Calu3 (cell line): ENCODE data around the gene WDFY2. TPM values are rescaled to one million over a fixed set of nuclear protein-coding genes. Genes with fewer than 3 reads are reported as not detected.

Source experiments
- Bru-seq: library from RNA; stranded (reverse); fragments of 400-500 nt; gene quantifications from one replicate; lab custom pipeline; 2021; lab: Mats Ljungman, UMichigan
- BruChase-seq, 2 experiments: library from RNA; stranded (reverse); fragments of 400-500 nt; gene quantifications; one replicate each; lab custom pipeline; 2021; lab: Mats Ljungman, UMichigan
- BruUV-seq: library from RNA; stranded (reverse); fragments of 400-500 nt; replicated peaks from 2 replicates; lab custom pipeline; 2021; lab: Mats Ljungman, UMichigan
- CTCF ChIA-PET: fragments of 300-600 bp; sonication (Branson Sonifier 250); formaldehyde crosslinking; loops from one replicate; lab custom pipeline; 2022; ENCODE audit warnings: antibody characterized with exemption; lab: Charles Lee
- DNase-seq: peaks from one replicate; pipeline ENCODE4 v3.0.0; 2022
- H3K27ac Mint-ChIP-seq: one replicate; pipeline ENCODE4 v1.8.0; 2022; ENCODE audit warnings: mixed read lengths; ENCODE audit not compliant: unreplicated experiment
- H3K27me3 Mint-ChIP-seq: one replicate; pipeline ENCODE4 v1.8.0; 2022; ENCODE audit warnings: mixed read lengths; ENCODE audit not compliant: unreplicated experiment
- H3K36me3 Mint-ChIP-seq: one replicate; pipeline ENCODE4 v1.8.0; 2022; ENCODE audit warnings: mild to moderate bottlenecking, moderate library complexity, mixed read lengths; ENCODE audit not compliant: insufficient read depth, unreplicated experiment
- H3K4me1 Mint-ChIP-seq: one replicate; pipeline ENCODE4 v1.8.0; 2022; ENCODE audit warnings: mild to moderate bottlenecking, low read depth, mixed read lengths; ENCODE audit not compliant: unreplicated experiment
- H3K4me3 Mint-ChIP-seq: one replicate; pipeline ENCODE4 v1.8.0; 2022; ENCODE audit warnings: mild to moderate bottlenecking, low read depth, moderate library complexity, mixed read lengths; ENCODE audit not compliant: unreplicated experiment
- H3K9me3 Mint-ChIP-seq: one replicate; pipeline ENCODE4 v1.8.0; 2022; ENCODE audit warnings: low read depth, mixed read lengths; ENCODE audit not compliant: unreplicated experiment
- intact Hi-C: fragments of 100-400 bp; cut with micrococcal nuclease; formaldehyde crosslinking; loops from one replicate; pipeline ENCODE4 v1.10.0; 2022; ENCODE audit not compliant: unreplicated experiment
- long read RNA-seq: library from polyadenylated mRNA; stranded (forward); transcript quantifications from one replicate; pipeline ENCODE4 v2.0.0, GENCODE V29; 2022
- total RNA-seq: library from RNA; stranded (reverse); gene quantifications from 2 replicates; pipeline ENCODE4 v1.2.3, GENCODE V29; 2022
- TF ChIP-seq, protein P1 (sequence below): fragments of 200-600 bp; IDR thresholded peaks from one replicate; pipeline ENCODE4 v1.8.0; 2022; ENCODE audit warnings: antibody characterized with exemption; ENCODE audit not compliant: unreplicated experiment

WDFY2 gene, protein sequence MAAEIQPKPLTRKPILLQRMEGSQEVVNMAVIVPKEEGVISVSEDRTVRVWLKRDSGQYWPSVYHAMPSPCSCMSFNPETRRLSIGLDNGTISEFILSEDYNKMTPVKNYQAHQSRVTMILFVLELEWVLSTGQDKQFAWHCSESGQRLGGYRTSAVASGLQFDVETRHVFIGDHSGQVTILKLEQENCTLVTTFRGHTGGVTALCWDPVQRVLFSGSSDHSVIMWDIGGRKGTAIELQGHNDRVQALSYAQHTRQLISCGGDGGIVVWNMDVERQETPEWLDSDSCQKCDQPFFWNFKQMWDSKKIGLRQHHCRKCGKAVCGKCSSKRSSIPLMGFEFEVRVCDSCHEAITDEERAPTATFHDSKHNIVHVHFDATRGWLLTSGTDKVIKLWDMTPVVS
- 5.9 and 6.3 TPM in 2 replicates for total RNA-seq
- Bru-seq, nascent RNA: percentile 64 among the genes with signal in this experiment
- BruChase-seq, experiment 1, labeled RNA remaining after a 6-hour chase: percentile 44 among the genes with signal in this experiment
- BruChase-seq, experiment 2, labeled RNA remaining after a 2-hour chase: percentile 48 among the genes with signal in this experiment
- long read RNA-seq, full-length matches to known transcripts: 4 of 9 reads
- long read RNA-seq, partial matches to known transcripts: 1 of 9 reads
- long read RNA-seq, other reads (novel, unspliced or antisense): 4 of 9 reads

DNA sequence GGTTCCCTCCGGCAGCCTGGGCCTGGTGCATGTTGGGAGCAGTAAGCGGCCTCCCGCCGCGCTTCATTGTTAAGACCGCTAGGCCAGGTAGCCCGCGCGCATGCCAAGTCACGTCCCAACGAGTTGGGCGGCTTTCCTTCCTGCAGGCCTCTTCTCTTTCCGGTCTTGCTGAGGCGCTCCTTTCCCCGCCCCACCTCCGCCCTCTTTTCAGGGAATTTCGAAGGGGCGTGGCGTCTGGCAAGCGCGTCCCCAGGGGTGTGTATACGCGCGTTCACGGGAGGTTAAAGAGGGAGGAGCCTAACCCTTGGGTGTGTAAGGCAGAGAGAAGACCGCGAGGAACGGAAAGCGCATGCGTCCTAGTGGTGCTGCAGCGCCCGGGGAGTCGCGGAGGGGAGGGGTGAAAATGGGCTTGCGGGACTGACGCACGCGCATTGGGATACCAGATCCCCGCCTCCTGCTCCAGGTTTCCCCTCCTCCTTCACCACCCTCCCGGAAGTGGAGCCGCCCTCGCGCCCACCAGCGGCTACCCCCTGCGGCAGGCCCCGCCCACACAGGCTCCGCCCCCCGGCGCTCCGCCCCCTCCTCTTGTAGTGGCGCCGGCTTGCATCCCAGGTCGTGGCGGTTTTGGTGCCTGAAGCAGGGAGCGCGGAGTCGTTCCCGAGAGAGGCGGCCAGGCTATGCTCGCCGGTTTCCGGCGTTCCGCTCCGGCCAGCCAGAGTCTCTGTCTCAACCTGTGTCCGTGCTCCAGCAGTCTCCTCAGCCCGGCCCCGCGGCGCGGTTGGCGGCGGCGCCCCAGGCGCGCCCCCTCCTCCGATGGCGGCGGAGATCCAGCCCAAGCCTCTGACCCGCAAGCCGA is at the start of gene WDFY2:
TSS of gene WDFY2 (plus strand) at position 588 of the 856 bp plus-strand sequence. CDS start at position 814, 226 bp downstream.
- intact Hi-C loops: loop anchor here (2.0 to 10.0 kb wide), 2 partner anchors 145 to 211 kb away; no protein-coding TSS in a partner anchor
- no TSS peak for BruUV-seq
- peaks cover under 1% of the 10 kb centered on the region for H3K9me3 Mint-ChIP-seq
- peaks cover 13% of the 10 kb centered on the region for H3K4me1 Mint-ChIP-seq
- DNase-seq: peak; percentile 96
- TF ChIP-seq, protein P1, sequence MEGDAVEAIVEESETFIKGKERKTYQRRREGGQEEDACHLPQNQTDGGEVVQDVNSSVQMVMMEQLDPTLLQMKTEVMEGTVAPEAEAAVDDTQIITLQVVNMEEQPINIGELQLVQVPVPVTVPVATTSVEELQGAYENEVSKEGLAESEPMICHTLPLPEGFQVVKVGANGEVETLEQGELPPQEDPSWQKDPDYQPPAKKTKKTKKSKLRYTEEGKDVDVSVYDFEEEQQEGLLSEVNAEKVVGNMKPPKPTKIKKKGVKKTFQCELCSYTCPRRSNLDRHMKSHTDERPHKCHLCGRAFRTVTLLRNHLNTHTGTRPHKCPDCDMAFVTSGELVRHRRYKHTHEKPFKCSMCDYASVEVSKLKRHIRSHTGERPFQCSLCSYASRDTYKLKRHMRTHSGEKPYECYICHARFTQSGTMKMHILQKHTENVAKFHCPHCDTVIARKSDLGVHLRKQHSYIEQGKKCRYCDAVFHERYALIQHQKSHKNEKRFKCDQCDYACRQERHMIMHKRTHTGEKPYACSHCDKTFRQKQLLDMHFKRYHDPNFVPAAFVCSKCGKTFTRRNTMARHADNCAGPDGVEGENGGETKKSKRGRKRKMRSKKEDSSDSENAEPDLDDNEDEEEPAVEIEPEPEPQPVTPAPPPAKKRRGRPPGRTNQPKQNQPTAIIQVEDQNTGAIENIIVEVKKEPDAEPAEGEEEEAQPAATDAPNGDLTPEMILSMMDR: no peak
- no peaks in the 10 kb centered on the region for H3K27me3 Mint-ChIP-seq
- peak within 1 kb of the TSS; percentile 60 for H3K27ac Mint-ChIP-seq
- peaks cover 19% of the 10 kb centered on the region for H3K36me3 Mint-ChIP-seq
- peak within 1 kb of the TSS; percentile 84 for H3K4me3 Mint-ChIP-seq
- CTCF ChIA-PET: no interaction called here

DNA sequence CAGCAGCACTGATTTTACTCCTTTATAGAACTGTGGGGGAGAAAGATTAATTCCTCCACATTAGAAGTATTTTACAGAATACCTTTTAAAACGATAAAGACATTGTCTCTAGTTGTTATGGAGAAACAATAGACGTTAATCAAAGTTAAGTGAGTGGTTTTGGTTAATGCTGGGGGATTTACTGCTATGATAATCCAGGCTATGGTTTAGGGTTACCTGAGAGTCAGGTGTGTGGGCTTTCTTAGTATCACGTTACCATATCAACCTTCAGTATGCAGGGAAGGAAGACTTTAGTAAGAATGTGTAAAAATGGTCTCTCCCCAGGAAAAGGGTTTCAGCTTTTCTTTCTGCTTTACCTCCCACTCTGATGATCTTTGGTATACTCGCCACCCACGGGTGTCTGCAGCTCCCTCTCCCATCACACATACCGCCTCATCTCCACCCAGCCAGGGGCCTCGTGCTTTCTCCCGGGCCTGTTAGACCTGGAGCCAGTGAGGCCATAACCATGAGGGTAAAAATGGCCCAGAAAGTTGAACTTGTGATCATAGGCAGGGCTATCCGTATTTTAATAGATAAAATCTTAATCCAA is 45.6 kb upstream of the WDFY2 start:
- intact Hi-C loops: no loop called here
- no peaks in the 10 kb centered on the region for H3K27me3 Mint-ChIP-seq
- H3K9me3 Mint-ChIP-seq: no peaks in the 10 kb centered on the region
- no peak overlapping the region for H3K4me3 Mint-ChIP-seq
- no TSS peak for BruUV-seq
- H3K27ac Mint-ChIP-seq: no peak overlapping the region
- H3K36me3 Mint-ChIP-seq: no peaks in the 10 kb centered on the region
- DNase-seq: no peak
- CTCF ChIA-PET: no interaction called here
- H3K4me1 Mint-ChIP-seq: peaks cover 26% of the 10 kb centered on the region
- TF ChIP-seq, protein P1: no peak

DNA sequence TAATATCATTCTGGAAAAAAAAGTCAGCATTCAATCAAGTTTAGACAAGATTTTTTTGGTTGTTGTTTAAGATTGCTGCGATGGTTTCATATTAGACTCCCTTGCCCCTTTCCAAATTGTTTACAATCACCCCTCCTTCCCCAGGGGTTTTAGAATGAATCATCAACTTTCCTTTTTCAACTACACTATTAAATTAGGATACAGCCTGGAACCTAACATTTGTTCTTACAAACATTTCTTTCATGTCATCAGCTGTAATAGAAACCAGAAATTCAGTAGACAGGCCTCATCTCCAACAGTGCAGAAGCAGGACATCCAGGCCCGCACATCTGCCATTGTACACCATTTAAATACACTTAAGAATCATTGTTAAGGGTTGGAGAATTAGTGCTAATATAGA is 44.4 kb upstream of the WDFY2 start:
- no peaks in the 10 kb centered on the region for H3K27me3 Mint-ChIP-seq
- H3K4me1 Mint-ChIP-seq: peaks cover 26% of the 10 kb centered on the region
- no peaks in the 10 kb centered on the region for H3K36me3 Mint-ChIP-seq
- H3K4me3 Mint-ChIP-seq: no peak overlapping the region
- TF ChIP-seq, protein P1: no peak
- no peaks in the 10 kb centered on the region for H3K9me3 Mint-ChIP-seq
- DNase-seq: no peak
- no peak overlapping the region for H3K27ac Mint-ChIP-seq
- CTCF ChIA-PET: no interaction called here
- no TSS peak for BruUV-seq
- intact Hi-C loops: no loop called here

DNA sequence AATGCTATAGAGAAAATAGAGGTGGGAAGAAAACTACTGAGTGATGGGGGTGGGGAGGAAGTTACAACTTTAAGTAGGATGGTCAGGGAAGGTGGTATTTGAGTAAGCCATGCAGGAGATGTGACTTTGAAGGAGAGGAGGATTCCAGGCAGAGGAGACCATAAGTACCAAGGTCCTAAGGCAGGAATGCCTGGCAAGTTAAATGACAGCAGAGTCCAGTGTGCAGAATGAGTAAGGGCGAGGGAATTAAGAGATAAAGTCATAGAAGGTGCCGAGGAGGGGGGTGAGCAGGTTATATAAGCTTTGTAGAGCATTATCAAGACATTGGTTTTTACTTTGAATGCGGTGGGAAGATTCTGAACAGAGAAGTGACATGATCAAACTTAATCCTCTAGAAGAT is 43.2 kb upstream of the WDFY2 start:
- TF ChIP-seq, protein P1: no peak
- BruUV-seq: no TSS peak
- H3K27ac Mint-ChIP-seq: no peak overlapping the region
- CTCF ChIA-PET: interaction anchor here (1.0 kb wide), 1 partner anchor 18 kb away, joined by 3 read pairs; no protein-coding TSS in a partner anchor
- H3K4me1 Mint-ChIP-seq: peaks cover 26% of the 10 kb centered on the region
- intact Hi-C loops: no loop called here
- no peaks in the 10 kb centered on the region for H3K36me3 Mint-ChIP-seq
- H3K4me3 Mint-ChIP-seq: no peak overlapping the region
- no peaks in the 10 kb centered on the region for H3K27me3 Mint-ChIP-seq
- H3K9me3 Mint-ChIP-seq: no peaks in the 10 kb centered on the region
- DNase-seq: no peak
